Skeletal muscle satellite cell (primary cell): ENCODE data around the gene RPS6KA2. TPM values are rescaled to one million over a fixed set of nuclear protein-coding genes. Genes with fewer than 3 reads are reported as not detected.

Source experiments
- H3K27me3 ChIP-seq: 2 replicates; pipeline ENCODE4 v1.7.0; 2013; ENCODE audit warnings: low read length; ENCODE audit not compliant: control insufficient read depth, insufficient read depth
- H3K36me3 ChIP-seq: 2 replicates; pipeline ENCODE4 v1.7.0; 2013; ENCODE audit warnings: mild to moderate bottlenecking, control low read depth, low read length; ENCODE audit not compliant: insufficient read depth
- H3K4me1 ChIP-seq: 2 replicates; pipeline ENCODE4 v1.7.0; 2013; ENCODE audit warnings: low read length; ENCODE audit not compliant: control insufficient read depth, insufficient read depth
- H3K4me2 ChIP-seq: 2 replicates; pipeline ENCODE4 v1.7.0; 2013; ENCODE audit warnings: mild to moderate bottlenecking, low read length
- H3K4me3 ChIP-seq: 2 replicates; pipeline ENCODE4 v1.7.0; 2013; ENCODE audit warnings: low read length
- H3K9ac ChIP-seq: 2 replicates; pipeline ENCODE4 v1.7.0; 2013; ENCODE audit warnings: mild to moderate bottlenecking, low read depth, low read length, moderate library complexity
- H3K9me3 ChIP-seq: replicated peaks from 2 replicates; pipeline ENCODE4 v1.7.0; 2013; ENCODE audit warnings: mild to moderate bottlenecking, control low read depth, low read length
- total RNA-seq: library from RNA; depleted of rRNA; stranded (reverse); fragments of >200 nt; gene quantifications from 2 replicates; pipeline ENCODE4 v1.2.3, GENCODE V29; 2012; rRNA removed

Gene RPS6KA2
- total RNA-seq, result 58.8 and 60.7 TPM in 2 replicates

- Histone ChIP-seq H3K27me3 (no peaks in the 10 kb centered on the region), H3K4me3 (peak within 1 kb of the TSS; percentile 92), H3K4me2 (peak within 1 kb of the TSS; percentile 92), H3K36me3 (peaks cover 9% of the 10 kb centered on the region), H3K4me1 (peaks cover 41% of the 10 kb centered on the region), H3K9me3 (no peaks in the 10 kb centered on the region), H3K9ac (peak within 1 kb of the TSS; percentile 95)
Observed at GRCh38 chr6:166627033-166627874, at the start of gene RPS6KA2. Gene RPS6KA2 (minus strand): TSS chr6:166627251. CDS start chr6:166627019, 232 bp downstream.

GRCh38 chr6:166676270-166676860 lies 49.3 kb upstream of the RPS6KA2 start:
- H3K4me3 ChIP-seq, result no peak overlapping the region
- no peaks in the 10 kb centered on the region for H3K36me3 ChIP-seq
- no peaks in the 10 kb centered on the region for H3K9me3 ChIP-seq
- H3K27me3 ChIP-seq, result peaks cover 22% of the 10 kb centered on the region
- H3K4me2 ChIP-seq, result no peak overlapping the region
- H3K9ac ChIP-seq, result no peak overlapping the region
- no peaks in the 10 kb centered on the region for H3K4me1 ChIP-seq

- H3K4me2 ChIP-seq, result no peak overlapping the region
- H3K9me3 ChIP-seq, result no peaks in the 10 kb centered on the region
- no peaks in the 10 kb centered on the region for H3K36me3 ChIP-seq
- peaks cover 27% of the 10 kb centered on the region for H3K27me3 ChIP-seq
- H3K4me3 ChIP-seq, result no peak overlapping the region
- H3K4me1 ChIP-seq, result no peaks in the 10 kb centered on the region
- no peak overlapping the region for H3K9ac ChIP-seq
Observed at GRCh38 chr6:166675736-166676135, 48.7 kb upstream of the RPS6KA2 start.

- H3K9ac ChIP-seq, result no peak overlapping the region
- H3K4me1 ChIP-seq, result no peaks in the 10 kb centered on the region
- peaks cover 34% of the 10 kb centered on the region for H3K27me3 ChIP-seq
Observed at GRCh38 chr6:166673309-166673708, 46.3 kb upstream of the RPS6KA2 start.

GRCh38 chr6:166672624-166673206 lies 45.7 kb upstream of the RPS6KA2 start:
- H3K9me3 ChIP-seq, result no peaks in the 10 kb centered on the region

More at GRCh38 chr6:166673309-166673708, 46.3 kb upstream of the RPS6KA2 start:
- no peak overlapping the region for H3K4me3 ChIP-seq
- no peaks in the 10 kb centered on the region for H3K36me3 ChIP-seq
- H3K9me3 ChIP-seq, result no peaks in the 10 kb centered on the region
- H3K4me2 ChIP-seq, result no peak overlapping the region

GRCh38 chr6:166672146-166672545 lies 45.1 kb upstream of the RPS6KA2 start:
- Histone ChIP-seq H3K4me1 (no peaks in the 10 kb centered on the region), H3K4me2 (no peak overlapping the region), H3K9ac (no peak overlapping the region), H3K27me3 (peaks cover 42% of the 10 kb centered on the region), H3K9me3 (no peaks in the 10 kb centered on the region), H3K4me3 (no peak overlapping the region), H3K36me3 (no peaks in the 10 kb centered on the region)

More at GRCh38 chr6:166672624-166673206, 45.7 kb upstream of the RPS6KA2 start:
- H3K4me2 ChIP-seq, result no peak overlapping the region
- H3K9ac ChIP-seq, result no peak overlapping the region
- no peaks in the 10 kb centered on the region for H3K4me1 ChIP-seq
- H3K4me3 ChIP-seq, result no peak overlapping the region
- H3K27me3 ChIP-seq, result peaks cover 40% of the 10 kb centered on the region
- no peaks in the 10 kb centered on the region for H3K36me3 ChIP-seq

- Histone ChIP-seq H3K4me1 (no peaks in the 10 kb centered on the region), H3K9ac (no peak overlapping the region), H3K9me3 (no peaks in the 10 kb centered on the region), H3K4me2 (no peak overlapping the region), H3K4me3 (no peak overlapping the region), H3K27me3 (peaks cover 47% of the 10 kb centered on the region), H3K36me3 (no peaks in the 10 kb centered on the region)
Observed at GRCh38 chr6:166671434-166672081, 44.5 kb upstream of the RPS6KA2 start.

- peaks cover 54% of the 10 kb centered on the region for H3K27me3 ChIP-seq
- no peak overlapping the region for H3K9ac ChIP-seq
Observed at GRCh38 chr6:166670894-166671293, 43.8 kb upstream of the RPS6KA2 start.

GRCh38 chr6:166670013-166670412 lies 43.0 kb upstream of the RPS6KA2 start:
- no peaks in the 10 kb centered on the region for H3K9me3 ChIP-seq
- H3K4me2 ChIP-seq, result no peak overlapping the region
- H3K9ac ChIP-seq, result no peak overlapping the region
- H3K4me1 ChIP-seq, result no peaks in the 10 kb centered on the region
- H3K36me3 ChIP-seq, result no peaks in the 10 kb centered on the region
- no peak overlapping the region for H3K4me3 ChIP-seq
- peaks cover 56% of the 10 kb centered on the region for H3K27me3 ChIP-seq

More at GRCh38 chr6:166670894-166671293, 43.8 kb upstream of the RPS6KA2 start:
- no peak overlapping the region for H3K4me2 ChIP-seq
- H3K9me3 ChIP-seq, result no peaks in the 10 kb centered on the region
- no peak overlapping the region for H3K4me3 ChIP-seq
- no peaks in the 10 kb centered on the region for H3K36me3 ChIP-seq
- H3K4me1 ChIP-seq, result no peaks in the 10 kb centered on the region

GRCh38 chr6:166667796-166668610 lies 41.0 kb upstream of the RPS6KA2 start:
- H3K36me3 ChIP-seq, result no peaks in the 10 kb centered on the region
- H3K9me3 ChIP-seq, result no peaks in the 10 kb centered on the region
- H3K4me2 ChIP-seq, result no peak overlapping the region
- H3K27me3 ChIP-seq, result peaks cover 69% of the 10 kb centered on the region
- H3K9ac ChIP-seq, result no peak overlapping the region
- no peak overlapping the region for H3K4me3 ChIP-seq
- H3K4me1 ChIP-seq, result no peaks in the 10 kb centered on the region
